HuH-7.5 (cell line): Measurements from ENCODE around the gene SCN3B.
A peak's percentile ranks its signal among the peaks of the same experiment; 100 is the strongest.
"Not testable (repeated sequence)": the region's sequence is repeated elsewhere in the genome, so short reads cannot be mapped to it uniquely, and the experiment has no call there.

Source experiments
- DNase-seq: peaks from one replicate; pipeline ENCODE4 v3.0.0; 2011; ENCODE audit warnings: low spot score

SCN3B gene, protein sequence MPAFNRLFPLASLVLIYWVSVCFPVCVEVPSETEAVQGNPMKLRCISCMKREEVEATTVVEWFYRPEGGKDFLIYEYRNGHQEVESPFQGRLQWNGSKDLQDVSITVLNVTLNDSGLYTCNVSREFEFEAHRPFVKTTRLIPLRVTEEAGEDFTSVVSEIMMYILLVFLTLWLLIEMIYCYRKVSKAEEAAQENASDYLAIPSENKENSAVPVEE

DNA sequence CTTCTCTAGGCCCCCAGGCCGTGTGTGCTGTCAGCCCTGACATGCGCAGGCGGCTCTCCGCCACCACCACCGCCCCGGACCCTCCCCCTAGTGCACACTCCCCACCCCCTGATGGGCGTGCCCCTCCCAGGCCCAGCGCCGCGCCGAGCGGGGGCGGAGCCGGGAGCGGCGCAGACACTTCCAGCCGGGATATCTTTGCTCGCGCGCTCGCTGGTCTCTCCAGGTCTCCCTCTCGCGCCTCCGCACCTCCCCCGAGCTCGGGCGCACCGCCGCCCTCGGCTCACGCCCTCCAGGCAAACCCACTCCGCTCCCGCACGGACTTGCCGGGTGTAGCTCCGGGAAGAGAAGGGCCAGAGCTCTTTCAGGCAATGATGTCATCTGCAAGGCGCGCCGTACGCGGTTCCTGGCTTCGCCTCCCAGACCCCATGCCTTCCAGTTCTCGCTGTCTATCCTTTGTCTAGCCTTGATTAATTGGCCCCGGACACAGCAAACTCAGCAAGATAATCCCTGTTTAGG lies at the start of gene SCN3B:
Gene SCN3B, minus strand, starts transcription at position 59 of the 516 bp plus-strand sequence. CDS start 823 bp downstream, outside the sequence.
- peak; percentile 69 for DNase-seq

DNA sequence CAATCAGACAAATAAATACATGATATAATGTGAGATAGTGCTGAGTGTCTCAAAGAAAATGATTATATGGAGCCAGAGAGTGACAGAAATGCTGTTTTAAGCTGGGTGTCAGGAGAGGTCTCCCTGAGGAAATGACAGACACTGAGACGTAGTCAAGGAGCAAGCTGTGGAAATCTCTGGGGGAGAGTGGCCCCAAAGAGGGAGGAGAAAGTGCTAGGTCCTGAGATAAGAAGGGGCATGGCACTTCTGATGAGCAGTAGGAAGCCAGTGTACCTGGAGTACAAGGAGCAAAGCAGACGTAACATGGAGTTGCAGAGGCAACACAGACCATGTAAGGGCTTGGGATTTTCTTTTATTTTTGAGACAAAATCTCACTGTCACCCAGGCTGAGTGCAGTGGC lies 48.3 kb upstream of the SCN3B start:
- DNase-seq = no peak

DNA sequence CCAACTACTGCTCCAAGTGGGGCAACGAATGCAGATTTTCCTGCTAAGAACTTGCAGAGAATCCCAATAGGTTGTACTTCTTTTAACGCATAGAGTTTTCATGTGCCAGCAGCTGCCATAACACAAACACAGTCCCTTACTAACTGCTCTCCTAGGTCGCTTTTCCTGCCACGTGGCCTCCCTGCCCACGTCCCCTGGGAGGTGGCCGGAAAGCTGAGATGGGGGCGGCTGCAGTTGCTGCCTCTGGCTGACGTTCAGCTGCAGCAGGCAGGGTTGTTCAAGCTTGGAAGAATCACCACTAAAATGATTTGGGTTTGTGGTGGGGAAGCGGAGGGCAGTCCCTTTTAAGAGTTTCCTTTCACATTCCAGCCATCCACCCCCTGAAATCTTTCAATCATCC lies 47.7 kb upstream of the SCN3B start:
- DNase-seq = no peak

DNA sequence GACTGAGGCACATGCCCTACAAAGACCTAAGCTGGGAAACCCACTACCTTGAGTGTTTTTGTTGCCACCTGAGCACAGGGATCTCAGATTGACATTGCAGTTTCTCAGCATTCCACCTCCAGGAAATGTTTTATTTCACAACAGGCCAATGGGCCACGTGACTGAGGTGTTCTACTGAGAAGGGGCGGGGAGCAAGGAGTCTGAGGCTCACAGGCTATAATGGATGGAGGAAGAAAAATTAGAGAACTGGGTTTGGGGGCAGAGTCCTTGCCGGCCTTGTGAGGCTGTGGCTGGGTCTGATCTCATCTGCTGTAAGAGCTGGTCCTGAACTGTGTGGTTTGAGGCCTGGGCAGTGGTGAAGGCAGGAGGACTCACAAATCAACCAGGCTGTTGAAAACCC lies 46.3 kb upstream of the SCN3B start:
- DNase-seq = no peak

DNA sequence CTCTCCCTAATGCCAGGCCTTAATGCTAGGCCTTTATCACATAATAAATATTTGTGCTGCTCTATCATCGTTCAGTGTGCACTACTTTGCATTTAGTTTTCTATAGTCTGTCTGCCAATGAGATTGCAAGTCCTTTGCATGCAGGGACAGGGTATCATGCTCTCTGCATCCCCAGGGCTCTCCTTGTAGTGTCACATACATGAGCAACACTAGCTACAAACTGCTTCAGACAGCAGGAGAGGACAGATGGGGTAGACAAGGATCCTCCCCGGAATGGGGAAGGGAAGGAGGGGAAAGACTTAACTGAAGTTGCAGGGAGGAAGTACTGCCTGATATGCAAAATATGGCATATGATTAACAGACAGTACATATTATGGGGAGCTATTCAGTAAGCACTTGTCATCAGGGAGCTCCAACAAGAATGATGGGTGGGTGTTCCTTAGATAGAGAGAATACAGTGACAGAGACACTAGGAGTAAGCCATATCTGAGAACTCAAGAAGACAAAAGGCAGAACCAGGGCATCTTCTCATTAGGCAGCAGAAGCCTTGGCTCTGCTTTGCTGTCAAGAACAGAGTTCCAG lies 44.2 kb upstream of the SCN3B start:
- DNase-seq = no peak

DNA sequence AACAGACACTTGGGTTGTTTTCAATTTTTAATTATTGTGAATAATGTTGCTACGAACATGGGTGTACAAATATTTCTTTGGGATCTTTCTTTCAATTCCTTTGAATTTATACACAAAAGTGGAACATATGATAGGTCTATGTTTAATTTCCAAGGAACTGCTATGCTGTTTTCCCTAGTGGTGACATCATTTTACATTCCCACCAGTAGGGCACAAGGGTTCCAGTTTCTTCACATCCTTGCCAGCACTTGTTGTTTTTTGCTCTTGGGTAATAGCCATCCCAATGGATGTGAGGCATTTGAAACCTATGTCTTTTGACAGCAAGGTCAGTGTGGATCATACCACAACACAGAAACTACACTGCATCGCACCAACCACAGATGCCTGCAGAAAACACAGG lies 41.8 kb upstream of the SCN3B start:
- no peak for DNase-seq

DNA sequence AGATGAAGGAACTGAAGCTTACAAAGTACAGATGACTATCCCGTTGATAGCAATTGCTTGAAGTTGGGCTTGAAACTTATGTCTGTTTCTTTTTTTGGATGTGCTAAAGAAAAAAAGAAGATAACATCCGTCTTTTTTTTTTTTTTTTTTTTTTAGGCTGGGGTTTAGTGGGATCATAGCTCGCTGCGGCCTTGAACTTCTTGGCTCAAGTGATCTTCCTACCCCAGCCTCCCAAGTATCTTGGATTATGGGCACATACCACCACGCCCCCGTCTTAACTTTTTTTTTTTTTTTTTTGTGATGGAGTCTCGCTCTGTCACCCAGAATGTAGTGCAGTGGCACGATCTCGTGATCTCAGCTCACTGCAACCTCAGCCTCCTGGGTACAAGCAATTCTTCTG lies 40.8 kb upstream of the SCN3B start:
- no peak for DNase-seq

DNA sequence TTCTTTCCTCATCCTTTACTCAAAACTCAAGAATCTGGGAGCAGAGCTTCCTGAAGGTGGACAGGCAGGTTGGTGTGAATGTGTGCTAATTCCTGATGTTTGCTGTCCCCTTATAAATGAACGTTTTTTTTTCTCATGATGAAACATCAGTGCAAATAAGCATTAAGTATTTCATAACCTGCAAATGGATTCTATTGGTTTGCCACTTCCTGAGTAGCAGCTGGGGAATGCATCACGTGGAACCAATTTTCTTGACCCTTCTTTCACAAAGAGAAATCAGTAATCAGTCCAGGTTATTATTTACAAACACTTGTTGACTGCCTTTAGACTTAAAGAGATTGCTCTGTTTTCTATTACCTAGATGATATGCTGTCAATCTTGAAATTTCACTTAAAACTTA lies 40.1 kb upstream of the SCN3B start:
- DNase-seq = no peak

DNA sequence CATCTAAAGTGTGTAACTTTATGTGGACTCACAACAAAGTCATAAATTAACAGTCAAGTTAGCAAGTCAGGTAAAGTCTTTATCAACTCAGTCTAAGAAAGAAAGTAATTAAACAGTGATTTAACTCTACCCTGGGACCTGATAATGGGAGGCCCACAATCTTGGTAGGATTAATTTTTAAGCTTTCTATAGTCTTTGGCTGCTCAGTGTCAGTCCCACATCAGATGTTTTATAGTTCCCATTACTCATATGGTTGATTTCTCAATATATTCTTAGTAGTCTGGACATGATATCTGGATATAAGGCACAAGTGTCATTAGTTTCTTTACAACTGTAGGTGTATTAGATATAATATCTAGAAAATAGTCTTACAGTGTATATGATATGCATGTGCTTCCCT lies 38.5 kb upstream of the SCN3B start:
- DNase-seq = no peak

DNA sequence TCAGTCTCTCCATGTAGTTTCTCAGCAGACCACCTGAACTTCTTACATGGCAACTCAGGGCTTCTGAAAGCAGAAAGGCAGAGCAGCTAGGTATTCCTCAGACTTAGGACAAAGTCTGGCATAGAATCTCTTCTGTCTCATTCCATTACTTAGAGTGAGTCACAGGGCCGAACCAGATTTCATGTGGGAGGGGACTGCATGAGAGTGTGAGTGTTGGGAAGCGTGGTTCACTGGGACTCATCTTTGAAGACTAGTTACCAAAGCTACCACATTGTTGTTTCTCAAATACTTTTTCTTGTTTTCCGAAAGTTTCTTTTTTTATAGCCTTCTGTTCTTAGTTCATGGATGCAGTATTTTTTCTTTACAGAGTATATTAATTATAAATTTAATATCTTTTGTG lies 36.1 kb upstream of the SCN3B start:
- no peak for DNase-seq

DNA sequence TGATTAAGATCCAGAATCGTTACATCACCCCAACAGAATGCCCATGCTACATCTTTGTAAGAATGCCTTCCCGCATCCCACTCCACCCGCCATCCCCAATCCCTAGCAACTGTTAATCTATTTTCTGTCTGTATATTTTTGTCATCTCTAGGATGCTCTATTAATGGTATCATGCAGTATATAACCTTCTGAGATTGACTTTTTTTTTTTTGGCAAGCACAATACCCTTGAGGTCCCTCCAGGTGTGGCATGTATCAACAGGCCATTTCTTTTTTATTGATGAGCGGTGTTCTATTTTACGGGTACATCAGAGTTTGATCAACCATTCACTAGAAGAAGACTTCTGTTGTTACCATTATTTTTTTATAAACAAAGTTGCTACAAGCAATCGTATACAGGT lies 30.2 kb upstream of the SCN3B start:
- no peak for DNase-seq

DNA sequence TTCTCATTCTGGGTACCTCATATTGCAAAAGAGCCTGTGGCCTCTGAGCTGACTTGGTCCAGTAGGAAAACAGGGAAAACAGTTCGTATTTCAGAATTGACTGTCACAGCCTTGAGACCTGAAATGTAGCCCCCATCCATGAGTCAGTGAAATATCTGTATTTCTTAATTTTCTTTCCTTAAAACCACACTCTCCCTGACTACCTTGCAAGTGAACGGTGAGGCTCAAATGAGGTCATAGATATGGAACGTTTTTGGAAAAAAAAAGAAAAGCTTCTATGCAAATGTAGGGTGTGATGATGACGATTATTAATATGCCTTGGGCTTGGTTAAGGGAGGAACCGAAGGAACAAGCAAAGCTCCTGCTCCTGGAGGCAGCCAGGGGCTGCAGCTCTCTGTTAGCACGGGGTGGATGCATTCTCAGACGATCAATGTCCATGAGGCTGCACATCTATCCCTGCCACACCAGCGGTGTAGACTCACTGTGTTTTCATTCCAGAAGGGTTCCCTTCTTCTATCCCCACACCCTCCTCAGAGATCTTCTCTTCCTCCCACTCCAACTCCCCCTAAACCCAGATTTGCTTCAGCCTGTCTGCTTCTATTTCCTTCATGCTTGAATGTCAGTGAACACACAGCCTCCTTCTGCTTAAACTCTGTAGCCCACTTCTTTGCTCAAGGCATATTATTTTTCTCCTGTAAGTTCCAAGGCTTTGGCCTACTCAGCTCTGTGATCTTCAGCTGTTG lies 29.2 kb upstream of the SCN3B start:
- DNase-seq = no peak

DNA sequence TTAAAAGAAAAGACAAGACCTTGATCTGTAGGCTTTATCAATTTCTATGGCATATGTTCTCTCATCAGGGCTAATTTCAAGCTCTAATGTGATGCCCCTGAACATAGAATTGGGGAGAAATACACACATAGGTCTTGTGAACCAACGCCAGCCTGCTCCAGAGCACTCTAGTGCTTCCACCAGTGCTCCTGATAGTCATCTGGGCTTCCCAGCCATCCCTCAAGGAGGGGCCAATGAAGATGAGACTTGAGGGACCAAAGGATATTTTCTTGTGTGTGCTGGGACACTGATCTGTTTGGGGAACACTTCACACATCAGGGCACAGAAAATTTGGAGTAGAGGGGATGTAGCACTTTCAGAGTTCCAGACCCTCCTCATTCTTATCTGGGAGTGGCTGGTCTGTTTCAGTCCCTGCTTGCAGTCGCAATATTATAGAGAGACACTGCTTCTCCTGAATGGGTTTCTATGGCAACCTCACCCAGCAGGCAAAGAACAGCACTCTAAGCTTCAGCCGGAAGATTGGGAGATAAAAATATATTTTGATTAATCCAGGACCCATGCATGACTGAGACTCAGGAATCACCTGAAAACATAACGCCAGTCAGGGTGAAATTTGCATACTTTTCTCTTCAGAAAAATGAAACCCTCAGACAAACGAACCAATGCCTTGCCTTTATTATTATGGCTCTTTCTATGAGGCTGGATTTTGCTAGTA lies 28.4 kb upstream of the SCN3B start:
- no peak for DNase-seq

DNA sequence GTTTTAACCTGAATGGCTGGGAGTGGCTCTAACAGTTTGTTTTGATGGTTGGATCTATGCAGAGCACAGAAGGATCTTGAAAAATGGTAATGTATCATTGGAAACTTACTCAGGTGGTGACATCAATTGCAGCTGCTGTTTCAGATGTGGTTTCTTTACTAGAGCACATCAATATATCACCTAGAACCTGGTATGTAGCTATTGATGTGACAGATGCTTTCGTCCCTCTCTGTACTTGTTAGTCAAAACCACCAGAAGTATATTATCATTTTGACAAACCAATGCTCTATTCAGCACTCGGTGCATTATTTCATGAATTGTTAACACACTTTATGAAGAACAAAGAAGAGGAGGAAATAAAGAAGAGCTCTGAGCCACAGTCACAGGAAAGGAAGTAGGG lies 26.6 kb upstream of the SCN3B start:
- no peak for DNase-seq

DNA sequence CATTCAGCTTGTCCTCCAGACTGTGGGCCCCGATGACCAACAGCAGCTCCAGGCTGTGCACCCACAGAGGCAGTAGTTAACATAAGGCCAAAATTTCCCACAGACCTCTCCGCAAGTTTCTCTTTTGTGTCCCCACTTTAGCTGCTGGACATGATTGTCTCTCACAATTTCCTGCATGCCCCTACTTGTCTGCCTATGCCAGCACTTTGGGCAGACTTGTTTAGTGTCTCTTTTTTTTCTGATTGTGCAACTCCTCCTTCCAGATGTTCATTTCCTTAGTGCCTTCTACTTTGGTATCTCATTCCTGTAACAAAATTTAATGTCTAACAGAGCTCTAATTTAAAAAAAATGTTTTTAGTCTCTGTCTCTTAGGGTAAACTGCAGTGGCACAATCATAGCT lies 23.8 kb upstream of the SCN3B start:
- no peak for DNase-seq

DNA sequence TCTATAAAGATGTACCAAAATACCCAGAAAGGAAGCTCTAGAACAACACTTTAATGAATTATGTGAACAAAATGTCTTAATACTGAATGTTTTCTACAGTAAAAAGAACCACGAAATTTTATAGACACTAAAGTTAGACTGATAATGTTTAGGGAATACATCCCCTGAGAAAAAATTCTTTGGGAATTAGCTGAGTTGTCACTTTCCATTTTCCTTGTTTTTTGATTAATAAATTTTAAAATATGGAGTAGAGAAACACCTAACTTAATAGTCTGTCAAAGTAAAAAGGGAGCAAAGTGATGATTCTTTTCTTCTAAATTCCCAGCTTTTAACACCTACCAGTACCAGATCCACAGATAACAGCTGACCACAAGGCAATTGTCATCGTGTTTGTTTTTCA lies 23.1 kb upstream of the SCN3B start:
- no peak for DNase-seq

DNA sequence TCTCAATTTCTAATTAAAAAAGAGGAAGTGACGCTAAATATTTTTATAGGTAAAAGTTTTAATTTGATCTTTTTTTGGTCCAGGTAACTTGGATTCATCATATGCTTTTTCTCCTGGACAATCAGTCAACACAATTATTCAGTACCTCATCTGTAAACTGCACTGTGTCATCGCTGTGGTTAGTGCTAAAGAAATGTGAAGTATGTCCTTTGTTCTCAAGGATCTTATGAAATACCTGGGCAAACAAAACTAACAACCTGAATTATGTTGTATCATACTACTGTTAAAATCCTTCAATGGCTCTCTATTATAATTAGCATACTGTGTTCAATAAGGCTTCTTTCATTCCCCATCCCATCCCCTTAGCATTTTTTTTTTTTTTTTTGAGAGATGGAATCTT lies 19.9 kb upstream of the SCN3B start:
- no peak for DNase-seq

DNA sequence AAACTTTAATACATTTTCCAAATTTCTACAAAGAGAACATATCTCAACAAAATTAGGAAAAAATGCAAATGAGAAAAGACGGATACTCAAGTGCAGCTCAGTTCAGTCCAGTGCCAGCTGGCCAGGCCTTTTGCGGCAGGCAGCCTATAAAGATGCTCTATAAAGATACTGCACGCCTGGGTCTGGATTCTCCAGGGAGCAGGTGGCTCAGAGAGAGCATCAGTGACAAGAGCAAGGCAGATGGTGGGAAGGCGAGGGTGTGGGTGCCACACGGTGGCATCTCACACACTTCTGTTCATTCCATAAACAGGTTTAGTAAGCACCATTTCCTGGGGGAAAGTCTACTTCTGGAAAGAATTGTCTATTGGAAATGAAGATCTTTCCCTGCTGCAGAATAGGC lies 18.1 kb upstream of the SCN3B start:
- DNase-seq = no peak

DNA sequence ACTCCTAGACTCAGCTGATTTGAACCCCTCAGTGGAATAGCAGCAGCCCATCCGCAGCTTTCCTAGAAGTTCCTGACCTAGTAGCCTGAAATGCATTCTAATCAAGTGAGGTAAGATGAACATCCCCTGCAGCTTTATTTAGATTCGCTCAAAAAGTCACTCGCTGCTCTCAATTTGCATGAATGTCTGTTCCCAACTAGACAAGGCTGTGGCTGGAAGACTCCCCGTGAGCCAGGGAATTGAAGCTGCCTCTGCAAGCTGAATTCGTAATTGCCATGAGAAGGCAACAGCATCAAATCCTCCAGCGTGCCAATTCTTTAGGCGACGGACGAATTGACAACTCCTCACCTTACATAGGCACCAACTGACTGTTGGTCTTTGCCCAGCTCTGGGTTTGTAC lies 17.1 kb upstream of the SCN3B start:
- no peak for DNase-seq

DNA sequence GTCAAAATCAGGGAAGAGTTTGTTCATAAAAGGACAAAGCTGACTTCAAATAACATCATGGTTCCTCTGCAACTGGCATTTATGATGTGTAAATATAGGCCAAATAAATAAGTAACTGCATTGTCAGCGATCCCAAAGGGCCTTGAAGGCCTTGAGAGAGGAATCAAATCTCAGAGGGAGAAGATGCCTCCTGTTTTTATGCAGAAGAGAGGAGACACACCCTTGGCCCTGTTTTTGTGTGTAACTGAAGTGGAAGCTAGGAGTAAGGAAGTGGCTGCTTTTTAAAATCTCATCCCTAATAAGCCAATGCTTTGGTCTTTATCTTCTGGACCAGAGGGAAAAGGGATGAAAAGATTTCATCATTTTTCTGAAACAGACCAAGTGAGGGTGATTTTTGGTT lies 15.7 kb upstream of the SCN3B start:
- DNase-seq = no peak

DNA sequence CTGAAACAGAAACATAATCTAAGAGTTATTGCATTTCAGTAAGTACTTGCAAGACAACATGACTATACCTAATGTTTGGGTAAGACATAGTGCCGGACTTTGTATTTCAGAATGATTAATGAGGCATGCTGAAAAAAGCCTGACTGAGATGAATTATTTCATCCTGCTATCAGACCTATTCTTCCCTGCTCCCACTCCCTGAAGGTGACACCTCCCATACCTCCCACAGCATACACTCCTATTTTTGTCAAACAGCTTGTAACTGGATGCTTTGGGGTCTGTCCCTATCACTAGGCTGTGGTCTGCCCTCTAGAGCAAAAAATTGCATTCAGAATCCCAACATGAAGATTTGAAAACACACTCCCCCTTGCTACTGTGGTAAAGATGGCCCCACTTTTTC lies 10.9 kb upstream of the SCN3B start:
- no peak for DNase-seq

DNA sequence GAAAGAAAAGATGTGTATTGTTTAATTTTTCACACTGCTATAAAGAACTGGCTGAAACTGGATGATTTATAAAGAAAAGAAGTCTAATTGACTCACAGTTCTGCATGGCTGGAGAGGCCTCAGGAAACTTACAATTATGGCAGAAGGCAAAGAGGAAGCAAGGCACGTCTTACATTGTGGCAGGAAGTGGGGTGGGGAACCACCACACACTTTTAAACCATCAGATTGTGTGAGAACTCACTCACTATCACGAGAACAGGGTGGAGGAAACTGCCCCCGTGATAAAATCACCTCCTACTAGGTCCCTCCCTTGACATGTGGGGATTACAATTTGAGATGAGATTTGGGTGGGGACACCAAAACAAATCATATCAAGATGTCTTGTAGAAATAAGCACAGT lies 5.5 kb upstream of the SCN3B start:
- not testable (repeated sequence) for DNase-seq

DNA sequence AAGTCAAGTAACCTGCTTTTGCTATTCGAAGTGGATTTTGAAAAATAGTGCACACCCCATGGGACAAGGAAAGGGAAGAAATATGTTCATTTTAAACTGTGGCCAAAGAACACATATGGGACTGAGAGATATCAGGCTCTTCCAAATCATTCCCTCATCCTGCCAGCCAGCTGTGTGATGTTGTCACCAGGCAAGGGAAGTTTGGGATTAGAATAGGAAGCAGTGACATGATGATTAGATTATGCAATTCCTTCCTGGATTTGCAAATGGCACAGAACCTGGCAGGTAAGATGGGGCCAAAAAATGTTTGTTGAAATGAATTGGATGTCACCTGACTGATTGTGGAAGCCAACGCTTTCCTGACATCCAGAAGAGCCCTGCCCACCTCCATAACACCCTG lies 4.9 kb upstream of the SCN3B start:
- no peak for DNase-seq
